H1 (cell line): ENCODE data around the gene EPHA4. TPM values are rescaled to one million over a fixed set of nuclear protein-coding genes. Genes with fewer than 3 reads are reported as not detected.

Experiments
- CTCF ChIA-PET: fragments of 300-600 bp; sonication (Branson Sonifier 250); formaldehyde crosslinking; loops from one replicate; lab custom pipeline; 2021; ENCODE audit not compliant: partially characterized antibody; lab: Charles Lee
- POLR2A ChIA-PET: fragments of 300-600 bp; sonication (Branson Sonifier 250); formaldehyde crosslinking; loops from one replicate; lab custom pipeline; 2021; ENCODE audit warnings: inconsistent platforms; ENCODE audit not compliant: partially characterized antibody; lab: Charles Lee
- DNase-seq, 2 experiments: peaks; one replicate each; pipeline versions ENCODE4 v3.0.0 to v3.0.0-alpha.2; 2010 to 2022; ENCODE audit warnings: low spot score in 2 of 2, low read depth in 1 of 2, mixed read lengths in 1 of 2
- FAIRE-seq: peaks from 2 replicates; lab custom pipeline; 2011; peaks lifted over from hg19 to GRCh38; lab: Jason Lieb, UNC
- H2AFZ ChIP-seq: 2 replicates; pipeline ENCODE4 v1.8.1; 2012; ENCODE audit warnings: low read length, inconsistent platforms
- H2AK5ac ChIP-seq: 2 replicates; pipeline ENCODE4 v1.6.1; 2013; ENCODE audit warnings: low read depth, low read length
- H2BK120ac ChIP-seq: replicated peaks from 2 replicates; pipeline ENCODE3; 2013; ENCODE audit warnings: low read depth, low read length, inconsistent platforms
- H2BK12ac ChIP-seq: 2 replicates; pipeline ENCODE4 v1.6.1; 2013; ENCODE audit warnings: low read depth, low read length
- H2BK15ac ChIP-seq: 2 replicates; pipeline ENCODE4 v1.6.1; 2013; ENCODE audit warnings: low read length
- H2BK20ac ChIP-seq: 2 replicates; pipeline ENCODE4 v1.6.1; 2013; ENCODE audit warnings: low read length
- H2BK5ac ChIP-seq: 2 replicates; pipeline ENCODE4 v1.6.1; 2013; ENCODE audit warnings: low read depth, low read length
- H3K14ac ChIP-seq: 2 replicates; pipeline ENCODE4 v1.6.1; 2013; ENCODE audit warnings: inconsistent platforms; ENCODE audit not compliant: insufficient read length
- H3K18ac ChIP-seq: 2 replicates; pipeline ENCODE4 v1.6.1; 2013; ENCODE audit warnings: low read length; ENCODE audit errors: extremely low read depth
- H3K23ac ChIP-seq: 2 replicates; pipeline ENCODE4 v1.6.1; 2013; ENCODE audit warnings: inconsistent platforms; ENCODE audit not compliant: insufficient read length
- H3K23me2 ChIP-seq: 2 replicates; pipeline ENCODE4 v1.6.1; 2013; ENCODE audit warnings: low read depth, low read length
- H3K27ac ChIP-seq: 2 replicates; pipeline ENCODE4 v1.6.1; 2011; ENCODE audit warnings: low read depth, low read length, inconsistent platforms
- H3K27me3 ChIP-seq, 4 experiments: replicated peaks in 1 of 4; 1 replicate in 1 of 4; 2 replicates in 3 of 4; pipeline versions ENCODE4 v1.6.1 to v1.8.1; 2011 to 2013; ENCODE audit warnings: low read length in 3 of 4, mild to moderate bottlenecking in 3 of 4, inconsistent platforms in 2 of 4, mixed read lengths in 2 of 4, moderate library complexity in 1 of 4; ENCODE audit not compliant: control insufficient read depth in 3 of 4, insufficient read depth in 3 of 4; ENCODE audit errors: extremely low read depth in 1 of 4
- H3K36me3 ChIP-seq, 4 experiments: 2 replicates each; pipeline versions ENCODE4 v1.6.1 to v1.8.1; 2011 to 2013; ENCODE audit warnings: mild to moderate bottlenecking in 4 of 4, low read length in 3 of 4, moderate library complexity in 2 of 4, control low read depth in 1 of 4, inconsistent platforms in 1 of 4; ENCODE audit not compliant: insufficient read depth in 4 of 4, control insufficient read depth in 2 of 4
- H3K4ac ChIP-seq: replicated peaks from 2 replicates; pipeline ENCODE3; 2013; ENCODE audit warnings: low read length, low read depth, mixed read lengths, inconsistent platforms; ENCODE audit not compliant: insufficient read length
- H3K4me1 ChIP-seq, 4 experiments: replicated peaks in 1 of 4; 1 replicate in 1 of 4; 2 replicates in 3 of 4; pipeline versions ENCODE4 v1.6.1 to v1.8.1; 2011 to 2013; ENCODE audit warnings: low read length in 3 of 4, inconsistent platforms in 2 of 4, mixed read lengths in 1 of 4; ENCODE audit not compliant: insufficient read depth in 4 of 4, control insufficient read depth in 3 of 4
- H3K4me2 ChIP-seq, 2 experiments: 2 replicates each; pipeline versions ENCODE4 v1.6.1 to v1.8.1; 2011 to 2013; ENCODE audit warnings: low read depth in 2 of 2, low read length in 2 of 2, control low read depth in 1 of 2, inconsistent platforms in 1 of 2, mild to moderate bottlenecking in 1 of 2; ENCODE audit not compliant: insufficient read depth in 1 of 2
- H3K4me3 ChIP-seq, 4 experiments: fragments of 200-600, 300-600 bp in 1 of 4; sonication (generic), shearing (Covaris generic), sonication (Bioruptor Twin) in 1 of 4; 2 replicates each; pipeline versions ENCODE4 v1.5.1 to v1.8.1; 2011 to 2016; ENCODE audit warnings: low read length in 4 of 4, low read depth in 3 of 4, control low read depth in 2 of 4, inconsistent platforms in 2 of 4, mild to moderate bottlenecking in 2 of 4, mixed read lengths in 1 of 4, moderate library complexity in 1 of 4; ENCODE audit not compliant: insufficient read depth in 2 of 4; ENCODE audit errors: extremely low read depth in 1 of 4
- H3K56ac ChIP-seq: replicated peaks from 2 replicates; pipeline ENCODE3; 2013; ENCODE audit warnings: low read depth, mild to moderate bottlenecking, mixed read lengths, low read length, inconsistent platforms; ENCODE audit not compliant: insufficient read length
- H3K79me1 ChIP-seq: 2 replicates; pipeline ENCODE4 v1.6.1; 2013; ENCODE audit warnings: low read depth, low read length, control low read depth
- H3K79me2 ChIP-seq, 2 experiments: 2 replicates each; pipeline versions ENCODE4 v1.6.1 to v1.8.1; 2012 to 2013; ENCODE audit warnings: low read length in 2 of 2, mild to moderate bottlenecking in 2 of 2, inconsistent platforms in 1 of 2; ENCODE audit not compliant: insufficient read depth in 2 of 2, control insufficient read depth in 1 of 2
- H3K9ac ChIP-seq, 4 experiments: replicated peaks in 1 of 4; 1 replicate in 1 of 4; 2 replicates in 3 of 4; pipeline versions ENCODE4 v1.6.1 to v1.8.1; 2011 to 2013; ENCODE audit warnings: low read depth in 3 of 4, low read length in 3 of 4, control low read depth in 2 of 4, mild to moderate bottlenecking in 2 of 4, moderate library complexity in 2 of 4, inconsistent platforms in 1 of 4; ENCODE audit errors: extremely low read depth in 1 of 4
- H3K9me3 ChIP-seq, 2 experiments: 2 replicates each; pipeline versions ENCODE4 v1.6.1 to v1.8.1; 2012 to 2013; ENCODE audit warnings: mild to moderate bottlenecking in 2 of 2, moderate library complexity in 2 of 2, control low read depth in 1 of 2, inconsistent platforms in 1 of 2, low read depth in 1 of 2, low read length in 1 of 2, mixed read lengths in 1 of 2; ENCODE audit not compliant: insufficient read depth in 2 of 2
- H4K20me1 ChIP-seq, 2 experiments: replicated peaks in 1 of 2; 2 replicates each; pipeline versions ENCODE3 to v1.8.1; 2011 to 2013; ENCODE audit warnings: inconsistent platforms in 2 of 2, low read length in 2 of 2, mild to moderate bottlenecking in 1 of 2; ENCODE audit not compliant: insufficient read depth in 2 of 2, control insufficient read depth in 1 of 2
- H4K5ac ChIP-seq: 2 replicates; pipeline ENCODE4 v1.6.1; 2013; ENCODE audit warnings: low read length, low read depth, mixed read lengths, inconsistent platforms; ENCODE audit not compliant: insufficient read length
- H4K8ac ChIP-seq: 2 replicates; pipeline ENCODE4 v1.8.0; 2013; ENCODE audit warnings: mild to moderate bottlenecking, moderate library complexity, low read length, inconsistent platforms; ENCODE audit not compliant: insufficient read depth; ENCODE audit errors: extremely low read depth
- H4K91ac ChIP-seq: replicated peaks from 2 replicates; pipeline ENCODE3; 2013; ENCODE audit warnings: low read length, mixed read lengths, inconsistent platforms; ENCODE audit not compliant: insufficient read length
- BRCA1 ChIP-seq: IDR thresholded peaks from 2 replicates; pipeline ENCODE4 v1.6.1; 2012; ENCODE audit warnings: low read depth, low read length, improper control_type of control experiment
- EZH2 ChIP-seq: fragments of 200-600 bp; sonication (generic); IDR thresholded peaks from 2 replicates; pipeline ENCODE4 v1.7.1; 2012; ENCODE audit warnings: low read depth, mild to moderate bottlenecking, moderate library complexity, low read length, inconsistent platforms; ENCODE audit not compliant: severe bottlenecking
- GTF2F1 ChIP-seq: IDR thresholded peaks from 2 replicates; pipeline ENCODE4 v1.6.1; 2012; ENCODE audit warnings: low read depth, low read length, improper control_type of control experiment, borderline replicate concordance
- HDAC2 ChIP-seq, 2 experiments: fragments of 300-600 bp in 1 of 2; sonication (generic) in 1 of 2; IDR thresholded peaks; 2 replicates each; pipeline ENCODE4 v1.6.1; 2011 to 2012; ENCODE audit warnings: low read depth in 2 of 2, low read length in 2 of 2, mild to moderate bottlenecking in 2 of 2, moderate library complexity in 2 of 2, borderline replicate concordance in 1 of 2, inconsistent platforms in 1 of 2
- KDM5A ChIP-seq: fragments of 200-600 bp; IDR thresholded peaks from 2 replicates; pipeline ENCODE4 v1.7.1; 2012; ENCODE audit warnings: mild to moderate bottlenecking, low read length, inconsistent platforms, mixed read lengths
- NRF1 ChIP-seq: IDR thresholded peaks from 2 replicates; pipeline ENCODE4 v1.6.1; 2011; ENCODE audit warnings: mild to moderate bottlenecking, low read depth, low read length, improper control_type of control experiment
- PHF8 ChIP-seq: fragments of 200-600 bp; sonication (generic); conservative IDR thresholded peaks from 2 replicates; pipeline ENCODE4 v1.7.1; 2012; ENCODE audit warnings: low read depth, mild to moderate bottlenecking, inconsistent platforms, low read length, moderate library complexity
- RBBP5 ChIP-seq: IDR thresholded peaks from 2 replicates; pipeline ENCODE4 v1.7.1; 2012; ENCODE audit warnings: low read depth, mild to moderate bottlenecking, inconsistent platforms, low read length, moderate library complexity, borderline replicate concordance
- RNF2 ChIP-seq: fragments of 200-900, 300-1000 bp; sonication (generic); IDR thresholded peaks from 2 replicates; pipeline ENCODE4 v1.7.1; 2016; ENCODE audit warnings: borderline replicate concordance, low read depth, mild to moderate bottlenecking, antibody characterized with exemption, low read length; ENCODE audit not compliant: poor library complexity, severe bottlenecking; ENCODE audit errors: missing control alignments
- SIX5 ChIP-seq: IDR thresholded peaks from 2 replicates; pipeline ENCODE4 v1.6.1; 2011; ENCODE audit warnings: mild to moderate bottlenecking, low read depth, low read length
- SP2 ChIP-seq: IDR thresholded peaks from 2 replicates; pipeline ENCODE4 v1.6.1; 2012; ENCODE audit warnings: mild to moderate bottlenecking, low read length, inconsistent platforms
- SRF ChIP-seq: IDR thresholded peaks from 2 replicates; pipeline ENCODE4 v1.6.1; 2011; ENCODE audit warnings: mild to moderate bottlenecking, low read depth, low read length, moderate library complexity
- TAF7 ChIP-seq: optimal IDR thresholded peaks from 2 replicates; pipeline ENCODE3; 2011; ENCODE audit warnings: low read depth, mild to moderate bottlenecking, inconsistent platforms, low read length, moderate library complexity, borderline replicate concordance
- WGBS, 2 experiments: shearing (Covaris generic) in 1 of 2; methylation state at CpG; one replicate each; pipeline versions ENCODE4 v1.1.6 to v1.1.7; 2013 to 2015; ENCODE audit warnings: low lambda C conversion rate in 2 of 2, mixed read lengths in 2 of 2, inconsistent platforms in 1 of 2, low coverage in 1 of 2, missing lambda C conversion rate in 1 of 2; ENCODE audit not compliant: insufficient replicate concordance in 2 of 2, insufficient coverage in 1 of 2, insufficient read length in 1 of 2; ENCODE audit errors: extremely low coverage in 1 of 2, missing lambda C conversion rate in 1 of 2; 5-methylcytosine and 5-hydroxymethylcytosine counted together
- polyA plus RNA-seq, 7 experiments: library from polyadenylated mRNA; depleted of rRNA in 3 of 7; stranded (reverse) in 5 of 7; unstranded in 2 of 7; fragments of >200 nt in 5 of 7; fragments of 200-250 nt in 2 of 7; gene quantifications; 1 replicate in 5 of 7; 2 replicates in 1 of 7; 4 replicates in 1 of 7; pipeline versions ENCODE4 v1.2.1 to v1.2.3, GENCODE V29; 2011 to 2013; ENCODE audit warnings: missing spikeins in 2 of 7, mixed read lengths in 2 of 7
- total RNA-seq: library from RNA; stranded (reverse); fragmentation: NEBNext Ultra II Directional; extraction: Animal tissue kit (Norgen Biotek cat#: 25700); gene quantifications from 2 replicates; pipeline ENCODE4 v1.2.1, GENCODE V29; 2021
- TF ChIP-seq, protein P1 (sequence below): IDR thresholded peaks from 2 replicates; pipeline ENCODE4 v1.6.1; 2011; ENCODE audit warnings: low read depth, mild to moderate bottlenecking, low read length; ENCODE audit not compliant: insufficient read depth

EPHA4 gene
- total and polyA plus RNA-seq, 2 of the 8 experiments (the other 6 are each of a cell fraction or from before 2014, with no cell fraction given) = 4.3 to 5.7 TPM

DNA sequence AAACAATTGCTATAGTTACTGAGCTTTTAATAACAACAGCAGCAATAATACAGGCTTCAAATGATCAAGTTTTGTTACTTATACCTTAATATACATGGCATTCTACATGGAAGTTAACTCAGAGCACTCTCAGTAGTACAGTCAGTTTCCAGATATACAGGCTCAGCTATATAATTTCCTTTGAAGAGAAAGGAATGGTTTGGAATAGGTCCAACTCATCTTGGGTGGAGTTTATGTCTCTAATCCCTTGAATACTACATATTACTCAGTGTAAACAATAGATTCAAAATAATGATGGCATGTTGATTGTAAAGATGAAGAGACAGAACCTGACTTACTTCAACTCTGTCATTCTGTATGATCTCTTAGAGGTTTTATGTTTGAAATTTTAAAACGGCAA, 174.9 kb downstream of the EPHA4 start:
- Histone ChIP-seq H3K9me3 (no peaks in the 10 kb centered on the region), H3K23me2 (no peaks in the 10 kb centered on the region), H3K56ac (no peak overlapping the region), H4K5ac (no peak overlapping the region), H3K14ac (no peak overlapping the region), H3K9ac (no peak overlapping the region), H3K4me2 (no peak overlapping the region), H2AFZ (no peak overlapping the region), H3K79me1 (no peaks in the 10 kb centered on the region), H3K18ac (no peak overlapping the region), H4K8ac (no peak overlapping the region), H2BK12ac (no peak overlapping the region), H2BK5ac (no peak overlapping the region), H2BK20ac (no peak overlapping the region), H3K4me3 (no peak overlapping the region), H3K36me3 (no peaks in the 10 kb centered on the region), H2AK5ac (no peak overlapping the region), H3K27me3 (no peaks in the 10 kb centered on the region), H3K79me2 (no peaks in the 10 kb centered on the region), H3K23ac (no peak overlapping the region), H3K4ac (no peak overlapping the region), H3K27ac (no peak overlapping the region), H3K4me1 (no peaks in the 10 kb centered on the region), H2BK15ac (no peak overlapping the region), H4K20me1 (no peaks in the 10 kb centered on the region), H4K91ac (no peak overlapping the region), H2BK120ac (no peak overlapping the region)
- no peak for FAIRE-seq
- 94% methylated on average over 1 of the region's 1 CpG; no CpG with 5 or more reads in 1 of the 2 experiments for WGBS, 2 experiments
- no peak for DNase-seq
- POLR2A ChIA-PET = no interaction called here
- CTCF ChIA-PET = no interaction called here
- TF ChIP-seq SRF = no peak
- TF ChIP-seq RBBP5 = no peak
- TF ChIP-seq BRCA1 = no peak
- no peak for TF ChIP-seq RNF2
- TF ChIP-seq PHF8 = no peak
- no peak for TF ChIP-seq TAF7
- TF ChIP-seq SP2 = no peak
- TF ChIP-seq SIX5 = no peak
- no peak for TF ChIP-seq HDAC2 (IDR thresholded peaks at IDR 0.05; ENCODE audit: borderline replicate concordance in 1 of 2, low read depth in 2 of 2, low read length in 2 of 2)
- TF ChIP-seq NRF1 = no peak
- no peak for TF ChIP-seq KDM5A
- TF ChIP-seq EZH2 = no peak
- TF ChIP-seq, protein P1, sequence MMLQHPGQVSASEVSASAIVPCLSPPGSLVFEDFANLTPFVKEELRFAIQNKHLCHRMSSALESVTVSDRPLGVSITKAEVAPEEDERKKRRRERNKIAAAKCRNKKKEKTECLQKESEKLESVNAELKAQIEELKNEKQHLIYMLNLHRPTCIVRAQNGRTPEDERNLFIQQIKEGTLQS = no peak
- TF ChIP-seq GTF2F1 = no peak
